OCI-LY7 (cell line): ENCODE data around the gene COPA. TPM values are rescaled to one million over a fixed set of nuclear protein-coding genes. Genes with fewer than 3 reads are reported as not detected.

Experiments used
- BruUV-seq: library from RNA; stranded (reverse); fragments of 400-500 nt; replicated peaks from 2 replicates; lab custom pipeline; 2021; lab: Mats Ljungman, UMichigan
- CTCF ChIA-PET: fragments of 300-600 bp; sonication (Branson Sonifier 250); formaldehyde crosslinking; loops from one replicate; lab custom pipeline; 2022; ENCODE audit warnings: antibody characterized with exemption; ENCODE audit not compliant: unreplicated experiment; lab: Charles Lee
- POLR2A ChIA-PET: fragments of 300-600 bp; sonication (Branson Sonifier 250); formaldehyde crosslinking; loops from one replicate; lab custom pipeline; 2022; ENCODE audit warnings: antibody characterized with exemption; lab: Charles Lee
- DNase-seq: peaks from one replicate; pipeline ENCODE4 v3.0.0-alpha.2; 2015; ENCODE audit warnings: low spot score
- H2AFZ ChIP-seq: fragments of 200-600 bp; sonication (generic), shearing (Covaris generic); 2 replicates; pipeline ENCODE4 v1.6.1; 2014; ENCODE audit warnings: mild to moderate bottlenecking, antibody characterized with exemption, low read length, moderate library complexity
- H3K27ac ChIP-seq: fragments of 200-600 bp; sonication (generic); 2 replicates; pipeline ENCODE4 v1.5.1; 2014; ENCODE audit warnings: mixed run types, low read depth, mild to moderate bottlenecking, moderate library complexity, low read length, inconsistent platforms; ENCODE audit not compliant: poor library complexity, severe bottlenecking
- H3K36me3 ChIP-seq: fragments of 200-600 bp; sonication (generic); 2 replicates; pipeline ENCODE4 v1.6.1; 2014; ENCODE audit warnings: mild to moderate bottlenecking, antibody characterized with exemption, low read length, moderate library complexity, mixed read lengths; ENCODE audit not compliant: insufficient read depth
- H3K4me1 ChIP-seq: fragments of 200-600 bp; sonication (generic); 2 replicates; pipeline ENCODE4 v1.5.1; 2014; ENCODE audit warnings: mild to moderate bottlenecking, low read length; ENCODE audit not compliant: insufficient read depth, poor library complexity, severe bottlenecking
- H3K4me2 ChIP-seq: fragments of 200-600 bp; sonication (generic); 2 replicates; pipeline ENCODE4 v1.6.1; 2014; ENCODE audit warnings: mild to moderate bottlenecking, low read length
- H3K4me3 ChIP-seq: fragments of 200-600 bp; sonication (generic); 2 replicates; pipeline ENCODE4 v1.5.1; 2014; ENCODE audit warnings: mild to moderate bottlenecking, low read depth, low read length; ENCODE audit not compliant: poor library complexity, severe bottlenecking
- H3K79me2 ChIP-seq: fragments of 200-600 bp; sonication (generic); 2 replicates; pipeline ENCODE4 v1.6.1; 2016; ENCODE audit warnings: low read depth, mild to moderate bottlenecking, low read length, moderate library complexity, mixed read lengths; ENCODE audit not compliant: insufficient read depth
- H3K9me2 ChIP-seq: fragments of 200-600 bp; sonication (generic); 2 replicates; pipeline ENCODE4 v1.6.1; 2016; ENCODE audit warnings: mild to moderate bottlenecking, low read length, mixed read lengths; ENCODE audit not compliant: insufficient read depth
- H3K9me3 ChIP-seq: fragments of 200-600 bp; sonication (generic); 2 replicates; pipeline ENCODE4 v1.6.1; 2014; ENCODE audit warnings: mild to moderate bottlenecking, mixed run types, low read length, mixed read lengths
- H4K20me1 ChIP-seq: fragments of 200-600 bp; sonication (generic); 2 replicates; pipeline ENCODE4 v1.6.1; 2014; ENCODE audit warnings: mild to moderate bottlenecking, antibody characterized with exemption, low read length, moderate library complexity, mixed read lengths; ENCODE audit not compliant: insufficient read depth
- EZH2phosphoT487 ChIP-seq: fragments of 200-600 bp; sonication (generic); IDR thresholded peaks from 2 replicates; pipeline ENCODE4 v1.6.1; 2018; ENCODE audit warnings: low read depth, borderline replicate concordance, mild to moderate bottlenecking, mixed run types, antibody characterized with exemption, low read length, moderate library complexity, mixed read lengths
- intact Hi-C: fragments of 100-400 bp; cut with micrococcal nuclease; formaldehyde crosslinking; loops from one replicate; pipeline ENCODE4 v1.10.0; 2022; ENCODE audit not compliant: unreplicated experiment
- total RNA-seq, 2 experiments: library from RNA; depleted of rRNA in 1 of 2; stranded (reverse); fragments of >200 nt in 1 of 2; shearing (Covaris generic) in 1 of 2; gene quantifications; 2 replicates each; pipeline ENCODE4 v1.2.3, GENCODE V29; 2014 to 2022
- TF ChIP-seq, protein P1 (sequence below): fragments of 200-600 bp; sonication (generic); conservative IDR thresholded peaks from 2 replicates; pipeline ENCODE4 v1.5.1; 2014; ENCODE audit warnings: mild to moderate bottlenecking, antibody characterized with exemption, low read length, moderate library complexity, mixed read lengths

COPA gene
- total RNA-seq, 2 experiments from 2014 or later = 74.2 to 138 TPM

DNA sequence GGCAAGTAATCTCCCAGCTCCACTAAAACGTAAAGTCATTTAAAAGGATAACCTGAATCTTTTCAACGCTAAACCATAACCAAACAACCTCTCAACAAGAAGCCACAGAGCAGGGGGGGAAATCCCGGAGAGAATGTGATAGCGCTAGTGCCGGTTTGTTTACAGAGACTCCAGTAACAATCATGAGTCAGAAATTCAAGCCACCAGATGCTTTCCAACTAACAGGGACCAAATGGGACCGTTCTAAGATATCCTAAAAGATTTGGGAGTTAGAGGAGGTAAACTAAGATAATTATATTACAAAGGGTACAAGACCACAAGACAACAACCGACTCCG lies 81.5 kb downstream of the COPA start:
- Histone ChIP-seq H3K4me3 (peak overlapping the region; percentile 88), H4K20me1 (peaks cover 5% of the 10 kb centered on the region; the same call in 1 of the 2 replicates), H3K9me2 (no peaks in the 10 kb centered on the region), H3K4me2 (peak overlapping the region; percentile 88), H3K27ac (peak overlapping the region; percentile 41), H2AFZ (peak overlapping the region; percentile 93; the same call in 1 of the 2 replicates), H3K36me3 (peaks cover 19% of the 10 kb centered on the region), H3K4me1 (peaks cover 21% of the 10 kb centered on the region), H3K79me2 (peaks cover 30% of the 10 kb centered on the region), H3K9me3 (no peaks in the 10 kb centered on the region)
- TF ChIP-seq, protein P1, sequence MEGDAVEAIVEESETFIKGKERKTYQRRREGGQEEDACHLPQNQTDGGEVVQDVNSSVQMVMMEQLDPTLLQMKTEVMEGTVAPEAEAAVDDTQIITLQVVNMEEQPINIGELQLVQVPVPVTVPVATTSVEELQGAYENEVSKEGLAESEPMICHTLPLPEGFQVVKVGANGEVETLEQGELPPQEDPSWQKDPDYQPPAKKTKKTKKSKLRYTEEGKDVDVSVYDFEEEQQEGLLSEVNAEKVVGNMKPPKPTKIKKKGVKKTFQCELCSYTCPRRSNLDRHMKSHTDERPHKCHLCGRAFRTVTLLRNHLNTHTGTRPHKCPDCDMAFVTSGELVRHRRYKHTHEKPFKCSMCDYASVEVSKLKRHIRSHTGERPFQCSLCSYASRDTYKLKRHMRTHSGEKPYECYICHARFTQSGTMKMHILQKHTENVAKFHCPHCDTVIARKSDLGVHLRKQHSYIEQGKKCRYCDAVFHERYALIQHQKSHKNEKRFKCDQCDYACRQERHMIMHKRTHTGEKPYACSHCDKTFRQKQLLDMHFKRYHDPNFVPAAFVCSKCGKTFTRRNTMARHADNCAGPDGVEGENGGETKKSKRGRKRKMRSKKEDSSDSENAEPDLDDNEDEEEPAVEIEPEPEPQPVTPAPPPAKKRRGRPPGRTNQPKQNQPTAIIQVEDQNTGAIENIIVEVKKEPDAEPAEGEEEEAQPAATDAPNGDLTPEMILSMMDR = no peak
- TF ChIP-seq EZH2phosphoT487 = no peak
- DNase-seq = peak; percentile 24
- BruUV-seq = no TSS peak
- ChIA-PET CTCF (interaction anchor here (0.6 to 1.3 kb wide), 4 partner anchors 10 to 336 kb away, joined by 3 to 4 read pairs (median 4); no protein-coding TSS in a partner anchor), POLR2A (interaction anchor here (0.9 to 3.2 kb wide), 7 partner anchors 9 to 164 kb away, joined by 3 to 14 read pairs (median 7); partner anchors contain the start of gene PEX19)
- intact Hi-C loops = no loop called here

- Histone ChIP-seq H3K4me3 (peak overlapping the region; percentile 88), H3K4me2 (peak overlapping the region; percentile 88), H3K36me3 (peaks cover 19% of the 10 kb centered on the region), H3K79me2 (peaks cover 30% of the 10 kb centered on the region), H4K20me1 (peaks cover 5% of the 10 kb centered on the region; the same call in 1 of the 2 replicates), H2AFZ (no peak overlapping the region), H3K9me2 (no peaks in the 10 kb centered on the region), H3K9me3 (no peaks in the 10 kb centered on the region), H3K27ac (no peak overlapping the region), H3K4me1 (peaks cover 21% of the 10 kb centered on the region)
- POLR2A ChIA-PET = interaction anchor here (0.6 to 3.2 kb wide), 8 partner anchors 8 to 360 kb away, joined by 3 to 14 read pairs (median 7); partner anchors contain the start of gene PEX19
- intact Hi-C loops = no loop called here
- TF ChIP-seq, protein P1 = no peak
- no peak for TF ChIP-seq EZH2phosphoT487
- no peak for DNase-seq
- BruUV-seq = no TSS peak
- CTCF ChIA-PET = interaction anchor here (0.6 to 1.3 kb wide), 4 partner anchors 9 to 337 kb away, joined by 3 to 4 read pairs (median 4); no protein-coding TSS in a partner anchor
Measured at GRCh38 chr1:160260406-160261382, 82.4 kb downstream of the COPA start.
